Measurements from ENCODE around the gene CFAP52.
"Not testable (repeated sequence)": the region's sequence is repeated elsewhere in the genome, so short reads cannot be mapped to it uniquely, and the experiment has no call there.

The CFAP52 gene

GRCh38 chr17:9648521-9649110 is 72.2 kb downstream of the CFAP52 start:
- DNase-seq: no peak

GRCh38 chr17:9658593-9659211 is 82.3 kb downstream of the CFAP52 start:
- DNase-seq: no peak

- no peak for DNase-seq
Observed at GRCh38 chr17:9661027-9661426, 84.6 kb downstream of the CFAP52 start.

GRCh38 chr17:9663511-9663910 is 87.1 kb downstream of the CFAP52 start:
- not testable (repeated sequence) for DNase-seq

GRCh38 chr17:9666461-9667050 is 90.1 kb downstream of the CFAP52 start:
- no peak for DNase-seq

- no peak for DNase-seq
Observed at GRCh38 chr17:9668517-9668916, 92.1 kb downstream of the CFAP52 start.

- no peak for DNase-seq
Observed at GRCh38 chr17:9669551-9670008, 93.1 kb downstream of the CFAP52 start.

- DNase-seq: no peak
Observed at GRCh38 chr17:9670596-9670995, 94.2 kb downstream of the CFAP52 start.

GRCh38 chr17:9671559-9671958 is 95.1 kb downstream of the CFAP52 start:
- no peak for DNase-seq

- no peak for DNase-seq
Observed at GRCh38 chr17:9672266-9672665, 95.8 kb downstream of the CFAP52 start.

- no peak for DNase-seq
Observed at GRCh38 chr17:9672691-9673090, 96.2 kb downstream of the CFAP52 start.

GRCh38 chr17:9676084-9676483 is 99.6 kb downstream of the CFAP52 start:
- DNase-seq: no peak

GRCh38 chr17:9676820-9677310 is 100.4 kb downstream of the CFAP52 start:
- no peak for DNase-seq

GRCh38 chr17:9677411-9677810 is 101.0 kb downstream of the CFAP52 start:
- DNase-seq: no peak

GRCh38 chr17:9677896-9678295 is 101.5 kb downstream of the CFAP52 start:
- DNase-seq: no peak

GRCh38 chr17:9684955-9685621 is 108.6 kb downstream of the CFAP52 start:
- DNase-seq: no peak

Data from NCI-H1092 (cell line).